Ishikawa (cell line): ENCODE results near the gene FAM117B.

Experiments used
- EGR1 ChIP-seq: IDR thresholded peaks from 2 replicates; pipeline ENCODE4 v1.6.1; 2012
- EP300 ChIP-seq: IDR thresholded peaks from 2 replicates; pipeline ENCODE4 v1.6.1; 2012; ENCODE audit warnings: borderline replicate concordance
- MAX ChIP-seq: IDR thresholded peaks from 2 replicates; pipeline ENCODE4 v1.6.1; 2012
- RAD21 ChIP-seq: IDR thresholded peaks from 2 replicates; pipeline ENCODE4 v1.6.1; 2012; ENCODE audit warnings: low read depth
- TAF1 ChIP-seq: IDR thresholded peaks from 2 replicates; pipeline ENCODE4 v1.6.1; 2012; ENCODE audit warnings: low read depth, mild to moderate bottlenecking
- TCF12 ChIP-seq: IDR thresholded peaks from 2 replicates; pipeline ENCODE4 v1.6.1; 2012; ENCODE audit warnings: low read depth
- TEAD4 ChIP-seq: IDR thresholded peaks from 2 replicates; pipeline ENCODE4 v1.6.1; 2012
- YY1 ChIP-seq: IDR thresholded peaks from 2 replicates; pipeline ENCODE4 v1.6.1; 2012; ENCODE audit warnings: low read depth
- ZBTB7A ChIP-seq: IDR thresholded peaks from 2 replicates; pipeline ENCODE4 v1.6.1; 2012; ENCODE audit warnings: low read depth
- TF ChIP-seq, protein P1 (sequence below): IDR thresholded peaks from 2 replicates; pipeline ENCODE4 v1.6.1; 2012; ENCODE audit warnings: low read depth, mild to moderate bottlenecking

DNA sequence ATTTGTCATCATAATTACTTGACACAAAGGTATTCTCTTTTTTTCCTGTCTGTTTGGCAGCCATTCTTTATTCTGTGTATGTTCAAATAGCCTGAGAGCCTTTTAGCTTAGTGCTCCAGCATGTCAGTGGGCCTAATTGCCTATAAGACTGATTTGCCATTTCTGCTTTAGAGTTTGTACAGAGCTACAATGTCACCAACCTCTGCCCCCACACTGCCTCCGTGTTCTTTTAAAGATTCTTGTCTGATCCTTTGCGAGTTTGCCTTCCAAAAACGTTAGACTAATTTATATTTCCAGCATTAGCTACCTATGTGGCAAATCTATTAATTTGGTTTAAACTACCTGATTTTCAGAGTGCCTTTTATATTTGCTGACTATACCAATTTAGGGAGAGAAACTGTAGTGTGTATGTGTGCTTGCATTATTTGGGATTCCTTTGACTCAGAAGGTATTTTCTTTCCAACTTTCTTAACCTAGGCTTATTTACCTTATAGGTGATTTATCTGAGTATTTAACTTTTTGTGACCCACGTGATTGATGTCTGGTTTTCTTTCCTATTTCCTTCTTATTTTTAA lies 70.8 kb downstream of the FAM117B start:
- TF ChIP-seq TAF1 (no peak), YY1 (no peak), MAX (no peak), RAD21 (no peak), TCF12 (no peak), EP300 (no peak), EGR1 (no peak), ZBTB7A (no peak), TEAD4 (no peak)
- TF ChIP-seq, protein P1, sequence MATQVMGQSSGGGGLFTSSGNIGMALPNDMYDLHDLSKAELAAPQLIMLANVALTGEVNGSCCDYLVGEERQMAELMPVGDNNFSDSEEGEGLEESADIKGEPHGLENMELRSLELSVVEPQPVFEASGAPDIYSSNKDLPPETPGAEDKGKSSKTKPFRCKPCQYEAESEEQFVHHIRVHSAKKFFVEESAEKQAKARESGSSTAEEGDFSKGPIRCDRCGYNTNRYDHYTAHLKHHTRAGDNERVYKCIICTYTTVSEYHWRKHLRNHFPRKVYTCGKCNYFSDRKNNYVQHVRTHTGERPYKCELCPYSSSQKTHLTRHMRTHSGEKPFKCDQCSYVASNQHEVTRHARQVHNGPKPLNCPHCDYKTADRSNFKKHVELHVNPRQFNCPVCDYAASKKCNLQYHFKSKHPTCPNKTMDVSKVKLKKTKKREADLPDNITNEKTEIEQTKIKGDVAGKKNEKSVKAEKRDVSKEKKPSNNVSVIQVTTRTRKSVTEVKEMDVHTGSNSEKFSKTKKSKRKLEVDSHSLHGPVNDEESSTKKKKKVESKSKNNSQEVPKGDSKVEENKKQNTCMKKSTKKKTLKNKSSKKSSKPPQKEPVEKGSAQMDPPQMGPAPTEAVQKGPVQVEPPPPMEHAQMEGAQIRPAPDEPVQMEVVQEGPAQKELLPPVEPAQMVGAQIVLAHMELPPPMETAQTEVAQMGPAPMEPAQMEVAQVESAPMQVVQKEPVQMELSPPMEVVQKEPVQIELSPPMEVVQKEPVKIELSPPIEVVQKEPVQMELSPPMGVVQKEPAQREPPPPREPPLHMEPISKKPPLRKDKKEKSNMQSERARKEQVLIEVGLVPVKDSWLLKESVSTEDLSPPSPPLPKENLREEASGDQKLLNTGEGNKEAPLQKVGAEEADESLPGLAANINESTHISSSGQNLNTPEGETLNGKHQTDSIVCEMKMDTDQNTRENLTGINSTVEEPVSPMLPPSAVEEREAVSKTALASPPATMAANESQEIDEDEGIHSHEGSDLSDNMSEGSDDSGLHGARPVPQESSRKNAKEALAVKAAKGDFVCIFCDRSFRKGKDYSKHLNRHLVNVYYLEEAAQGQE: no peak
